Measurements from ENCODE around the gene LRRC72. TPM values are rescaled to one million over a fixed set of nuclear protein-coding genes. Genes with fewer than 3 reads are reported as not detected.
"Not testable (repeated sequence)": the region's sequence is repeated elsewhere in the genome, so short reads cannot be mapped to it uniquely, and the experiment has no call there.

The LRRC72 gene
- total RNA-seq, 2 donors from 2014 or later, result not detected

GRCh38 chr7:16531707-16532106 lies 5.1 kb downstream of the LRRC72 start:
- H3K4me3 ChIP-seq, result no peak overlapping the region
- no peaks in the 10 kb centered on the region for H3K27me3 ChIP-seq
- ATAC-seq (no peak), DNase-seq (no peak)
- no peak for TF ChIP-seq POLR2A (IDR thresholded peaks at IDR 0.05)
- no peak for TF ChIP-seq CTCF (IDR thresholded peaks at IDR 0.05)
- intact Hi-C loops (cut with DNase I), result no loop called here
- no peak overlapping the region for H3K27ac ChIP-seq
- H3K9me3 ChIP-seq, result no peaks in the 10 kb centered on the region
- H3K4me1 ChIP-seq, result no peaks in the 10 kb centered on the region
- no peaks in the 10 kb centered on the region for H3K36me3 ChIP-seq (replicated peaks in 1 of 2; ENCODE audit: insufficient read depth in 1 of 2, low read depth in 2 of 2)
- WGBS, 2 donors, result 20 to 61% methylated on average over 1 of the region's 1 CpG

DNA sequence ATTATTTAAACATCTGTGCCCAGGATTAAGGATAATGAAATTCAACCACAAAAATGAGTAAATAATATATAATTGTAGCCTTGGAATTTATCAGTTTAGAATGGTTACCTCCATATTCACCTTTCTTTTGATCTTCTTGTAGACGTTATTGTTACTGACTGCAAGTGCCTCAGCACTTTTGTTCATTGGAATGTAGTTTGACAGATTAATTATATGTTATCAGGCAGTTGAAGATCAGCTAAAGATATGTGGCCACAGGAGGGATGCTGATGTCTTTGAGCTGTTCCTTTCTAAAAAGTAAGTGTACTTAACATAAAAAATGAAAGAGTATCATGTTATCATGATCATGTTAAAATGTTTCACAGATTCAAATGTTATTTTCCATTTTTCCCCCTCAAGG lies 5.6 kb downstream of the LRRC72 start:
- H3K4me1 ChIP-seq, result no peaks in the 10 kb centered on the region
- ATAC-seq, result no peak
- no peaks in the 10 kb centered on the region for H3K36me3 ChIP-seq (replicated peaks in 1 of 2; ENCODE audit: insufficient read depth in 1 of 2, low read depth in 2 of 2)
- intact Hi-C loops (cut with DNase I), result no loop called here
- no peak overlapping the region for H3K4me3 ChIP-seq
- no peak overlapping the region for H3K27ac ChIP-seq
- H3K27me3 ChIP-seq, result no peaks in the 10 kb centered on the region
- DNase-seq, result no peak
- WGBS, 2 donors, result 33 to 34% methylated on average over 1 of the region's 1 CpG
- no peak for TF ChIP-seq CTCF (IDR thresholded peaks at IDR 0.05)
- TF ChIP-seq POLR2A (IDR thresholded peaks at IDR 0.05), result no peak
- no peaks in the 10 kb centered on the region for H3K9me3 ChIP-seq

- H3K4me3 ChIP-seq, result no peak overlapping the region
- H3K9me3 ChIP-seq, result no peaks in the 10 kb centered on the region
- no peak for ATAC-seq
- no peak for DNase-seq
- intact Hi-C loops (cut with DNase I), result no loop called here
- no peaks in the 10 kb centered on the region for H3K4me1 ChIP-seq
- WGBS, 2 donors, result 75 to 76% methylated on average over 2 of the region's 2 CpGs
- no peaks in the 10 kb centered on the region for H3K27me3 ChIP-seq
- TF ChIP-seq POLR2A (IDR thresholded peaks at IDR 0.05), result no peak
- TF ChIP-seq CTCF (IDR thresholded peaks at IDR 0.05), result no peak
- H3K27ac ChIP-seq, result no peak overlapping the region
- H3K36me3 ChIP-seq (replicated peaks in 1 of 2; ENCODE audit: insufficient read depth in 1 of 2, low read depth in 2 of 2), result no peaks in the 10 kb centered on the region
Observed at GRCh38 chr7:16535500-16535899, 8.9 kb downstream of the LRRC72 start.

DNA sequence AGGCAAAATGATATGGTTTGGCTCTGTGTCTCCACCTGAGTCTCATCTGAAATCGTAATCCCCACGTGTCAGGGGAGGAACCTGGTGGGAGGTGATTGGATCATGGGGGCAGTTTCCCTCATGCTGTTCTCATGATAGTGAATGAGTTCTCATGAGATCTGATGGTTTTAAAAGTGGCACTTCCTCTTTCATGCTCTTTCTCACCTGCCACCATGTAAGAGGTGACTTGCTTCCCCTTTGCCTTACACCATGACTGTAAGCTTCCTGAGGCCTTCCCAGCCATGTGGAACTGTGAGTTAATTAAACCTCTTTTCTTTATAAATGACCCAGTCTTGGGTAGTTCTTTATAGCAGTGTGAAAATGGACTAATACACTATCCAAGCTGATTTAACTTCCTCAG lies 13.9 kb downstream of the LRRC72 start:
- H3K36me3 ChIP-seq (replicated peaks in 1 of 2; ENCODE audit: insufficient read depth in 1 of 2, low read depth in 2 of 2); H3K27me3 ChIP-seq; H3K4me3 ChIP-seq; H3K4me1 ChIP-seq; ATAC-seq; DNase-seq; intact Hi-C loops (cut with DNase I); H3K27ac ChIP-seq; H3K9me3 ChIP-seq: not testable (repeated sequence)
- WGBS, 2 donors, result 98 to 100% methylated on average over 2 of the region's 2 CpGs

DNA sequence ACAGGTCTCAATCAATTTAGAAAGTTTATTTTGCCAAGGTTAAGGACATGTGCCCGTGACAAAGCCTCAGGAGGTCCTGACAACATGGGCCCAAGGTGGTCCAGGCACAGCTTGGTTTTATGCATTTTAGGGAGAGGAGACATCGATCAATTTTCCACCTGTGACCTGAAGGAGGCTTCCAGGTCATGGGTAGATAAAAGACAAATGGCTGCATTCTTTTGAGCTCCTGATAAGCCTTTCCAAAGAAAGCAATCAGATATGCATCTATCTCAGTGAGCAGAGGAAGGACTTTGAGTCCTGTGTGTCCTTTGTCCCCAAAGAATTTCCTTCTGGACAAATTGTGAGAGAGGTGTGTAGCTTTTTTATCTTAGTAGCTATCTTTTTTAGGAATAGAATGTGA lies 15.8 kb downstream of the LRRC72 start:
- Histone ChIP-seq H3K27ac (no peak overlapping the region), H3K9me3 (no peaks in the 10 kb centered on the region), H3K4me3 (no peak overlapping the region), H3K4me1 (no peaks in the 10 kb centered on the region), H3K36me3 (replicated peaks in 1 of 2; ENCODE audit: insufficient read depth in 1 of 2, low read depth in 2 of 2) (no peaks in the 10 kb centered on the region), H3K27me3 (no peaks in the 10 kb centered on the region)
- 47 to 48% methylated on average over 2 of the region's 2 CpGs for whole genome bisulfite sequencing, 2 donors
- intact Hi-C loops (cut with DNase I), result no loop called here
- DNase-seq (no peak), ATAC-seq (no peak)
- TF ChIP-seq POLR2A (IDR thresholded peaks at IDR 0.05) (no peak), CTCF (IDR thresholded peaks at IDR 0.05) (no peak)
